DOHH2 (cell line): ENCODE results near the gene MMP1.

Source experiments
- CTCF ChIP-seq: fragments of 200-600 bp; sonication (generic); IDR thresholded peaks from one replicate; pipeline ENCODE4 v1.5.1; 2014; ENCODE audit warnings: antibody characterized with exemption, mild to moderate bottlenecking, low read depth, low read length; ENCODE audit not compliant: poor library complexity, severe bottlenecking
- EZH2phosphoT487 ChIP-seq: fragments of 200-600 bp; sonication (generic); IDR thresholded peaks from 2 replicates; pipeline ENCODE4 v1.6.1; 2017; ENCODE audit warnings: borderline replicate concordance, mild to moderate bottlenecking, antibody characterized with exemption, low read length, moderate library complexity, mixed read lengths

- TF ChIP-seq EZH2phosphoT487 (no peak), CTCF (no peak)
These were observed 45.5 kb upstream of the MMP1 start, which contains the start of gene MMP3 for GRCh38 chr11:102843489-102843888.
